ENCODE data around the gene TAS2R4.
"Not testable (repeated sequence)": the region's sequence is repeated elsewhere in the genome, so short reads cannot be mapped to it uniquely, and the experiment has no call there.

The TAS2R4 gene

DNA sequence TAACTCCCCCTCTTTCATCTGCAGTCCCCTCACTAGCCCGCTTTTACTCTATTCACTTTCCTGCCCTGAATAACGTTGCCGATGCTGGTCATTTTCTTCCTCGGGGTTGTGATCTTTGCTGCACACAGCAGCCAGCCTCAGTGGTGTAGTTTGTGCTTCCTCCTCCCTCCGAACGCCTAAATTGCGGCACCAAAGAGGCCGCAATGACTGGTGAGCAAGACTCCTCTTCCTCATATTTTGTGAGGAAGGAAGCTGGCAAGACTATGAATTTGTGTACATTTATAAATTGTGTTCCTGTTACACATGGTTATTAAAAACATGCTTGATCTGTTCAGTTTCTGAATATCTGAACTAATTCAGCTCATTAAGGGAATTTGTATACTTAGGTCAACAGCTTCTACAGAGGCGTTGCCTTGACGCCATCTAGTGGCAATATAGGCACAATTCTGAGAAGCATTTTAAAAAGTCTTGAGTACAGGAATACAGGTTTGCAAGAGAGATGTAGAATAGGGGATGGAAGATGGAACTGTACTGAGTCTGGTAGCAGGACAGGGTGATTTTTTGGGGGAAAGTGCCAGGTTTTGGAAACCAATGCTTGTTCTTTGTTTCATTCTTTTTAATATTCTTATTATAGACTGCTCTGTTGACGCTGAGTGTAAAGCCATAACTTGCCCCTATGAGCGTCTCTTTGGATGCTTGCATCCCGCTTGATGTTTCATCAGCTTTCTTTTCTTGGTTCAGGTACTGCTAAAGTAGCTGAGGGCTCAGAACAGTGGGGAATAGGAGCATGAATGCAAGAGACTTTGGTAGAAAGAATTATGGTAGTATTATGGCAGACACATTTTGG, 9.5 kb downstream of the TAS2R4 start:
- no peak for TF ChIP-seq ZNF274 (IDR thresholded peaks at IDR 0.05; ENCODE audit: low read depth, low read length)
- no peak overlapping the region for H3K4me3 ChIP-seq (ENCODE audit: low read length)

DNA sequence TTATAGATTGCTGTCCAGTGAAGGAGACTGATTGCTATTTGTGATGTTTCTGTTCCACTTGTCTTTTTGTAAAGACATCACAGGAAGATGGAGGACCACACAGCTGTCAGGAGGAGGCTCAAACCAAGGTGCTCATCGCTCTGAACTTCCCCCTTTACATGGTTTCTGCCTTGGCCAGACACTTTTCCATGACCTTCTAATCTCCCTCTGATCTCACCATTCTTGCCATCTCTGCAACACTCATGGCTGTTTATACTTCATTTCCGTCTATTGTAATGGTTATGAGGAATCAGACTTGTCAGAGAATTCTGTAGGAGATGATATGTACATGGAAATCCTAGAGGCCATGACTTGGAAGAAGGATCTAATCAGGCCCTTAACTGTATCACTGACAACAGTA, 11.8 kb downstream of the TAS2R4 start:
- no peak overlapping the region for H3K4me3 ChIP-seq (ENCODE audit: low read length)
- TF ChIP-seq ZNF274 (IDR thresholded peaks at IDR 0.05; ENCODE audit: low read depth, low read length) = no peak

DNA sequence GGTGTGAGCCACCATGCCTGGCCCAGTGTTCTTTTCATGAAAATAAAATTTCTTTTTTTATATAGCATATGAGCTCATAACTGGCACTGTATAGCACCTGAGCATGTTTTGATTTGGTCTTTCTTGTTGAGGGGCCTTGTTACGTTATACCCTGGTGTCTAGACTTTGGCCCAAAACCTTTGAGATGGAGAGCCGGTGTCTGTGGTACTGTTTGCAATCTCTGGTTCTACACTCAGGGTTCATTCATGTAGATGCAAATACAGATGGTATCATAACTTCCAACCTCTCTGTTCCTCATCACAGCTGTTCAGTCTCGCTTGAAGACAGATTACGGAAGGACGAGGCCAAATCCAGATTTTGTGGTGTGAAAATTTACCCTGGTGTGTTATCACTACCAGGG, 13.4 kb downstream of the TAS2R4 start, which contains the start of gene TAS2R5:
Gene TAS2R5, plus strand, starts transcription at position 301 of the 400 bp plus-strand sequence. CDS start 145 bp downstream, outside the sequence.
- TF ChIP-seq ZNF274 (IDR thresholded peaks at IDR 0.05; ENCODE audit: low read depth, low read length) = no peak

DNA sequence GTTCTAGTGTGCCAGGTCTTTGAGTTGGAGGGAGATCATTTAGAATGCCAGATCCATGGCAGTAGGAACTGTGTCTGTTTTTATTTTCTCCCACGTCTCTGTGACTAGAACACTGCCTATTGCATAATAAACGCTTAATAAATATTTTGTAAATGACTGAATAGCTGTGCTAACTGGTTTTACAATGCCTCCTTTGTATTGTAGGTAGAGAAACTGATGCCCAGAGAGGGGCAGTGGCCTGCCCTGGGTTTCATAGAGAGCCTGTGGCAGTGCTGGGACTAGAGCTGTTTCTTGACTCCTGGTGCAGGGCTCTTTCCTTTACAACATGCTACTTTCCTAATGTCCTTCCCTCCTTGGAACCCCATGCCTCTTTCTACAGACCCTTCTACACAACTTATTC, 16.1 kb downstream of the TAS2R4 start:
- no peak overlapping the region for H3K4me3 ChIP-seq (ENCODE audit: low read length)
- TF ChIP-seq ZNF274 (IDR thresholded peaks at IDR 0.05; ENCODE audit: low read depth, low read length) = no peak

More for the DNA sequence above, 13.4 kb downstream of the TAS2R4 start, which contains the start of gene TAS2R5:
- H3K4me3 ChIP-seq (ENCODE audit: low read length) = no peak within 1 kb of the TSS

DNA sequence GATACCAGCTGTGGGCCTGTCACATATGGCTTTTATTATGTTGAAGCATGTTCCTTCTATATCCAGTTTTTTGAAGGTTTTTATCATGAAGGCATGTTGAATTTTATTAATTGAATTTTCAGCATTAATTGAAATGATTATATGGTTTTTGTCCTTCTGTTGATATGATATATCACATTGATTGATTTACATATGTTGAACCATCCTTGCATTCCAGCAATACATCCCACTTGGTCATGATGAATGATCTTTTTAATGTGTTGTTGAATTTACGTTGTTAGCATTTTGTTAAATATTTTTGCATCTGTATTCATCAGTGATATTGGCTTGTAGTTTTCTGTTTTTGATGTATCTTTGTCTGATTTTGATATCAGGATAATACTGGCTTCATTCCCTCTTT, 43.6 kb downstream of the TAS2R4 start:
- no peak for TF ChIP-seq ZNF274 (IDR thresholded peaks at IDR 0.05; ENCODE audit: low read depth, low read length)

DNA sequence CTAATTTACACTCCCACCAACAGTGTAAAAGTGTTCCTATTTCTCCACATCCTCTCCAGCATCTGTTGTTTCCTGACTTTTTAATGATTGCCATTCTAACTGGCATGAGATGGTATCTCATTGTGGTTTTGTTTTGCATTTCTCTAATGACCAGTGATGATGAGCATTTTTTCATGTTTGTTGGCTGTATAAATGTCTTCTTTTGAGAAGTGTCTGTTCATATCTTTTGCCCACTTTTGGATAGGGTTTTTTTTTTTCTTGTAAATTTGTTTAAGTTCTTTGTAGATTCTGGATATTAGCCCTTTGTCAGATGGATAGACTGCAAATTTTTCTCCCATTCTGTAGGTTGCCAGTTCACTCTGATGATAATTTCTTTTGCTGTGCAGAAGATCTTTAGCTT, 46.0 kb downstream of the TAS2R4 start:
- H3K4me3 ChIP-seq (ENCODE audit: low read length) = not testable (repeated sequence)

More for the DNA sequence above, 43.6 kb downstream of the TAS2R4 start:
- no peak overlapping the region for H3K4me3 ChIP-seq (ENCODE audit: low read length)
